ENCODE results near the gene GALR2. TPM values are rescaled to one million over a fixed set of nuclear protein-coding genes. Genes with fewer than 3 reads are reported as not detected.
"Not testable (repeated sequence)": the region's sequence is repeated elsewhere in the genome, so short reads cannot be mapped to it uniquely, and the experiment has no call there.

GALR2 gene
- total and polyA plus RNA-seq, 7 donors: 0.05 to 0.22 (median 0.14) TPM; not detected in 3

GRCh38 chr17:76054112-76054476 lies 20.5 kb upstream of the GALR2 start:
- Histone ChIP-seq H3K27me3 (ENCODE audit: insufficient read depth in 3 of 3, low read length in 2 of 3) (no peaks in the 10 kb centered on the region), H3K9me3 (no peaks in the 10 kb centered on the region), H3K4me3 (no peak overlapping the region), H3K27ac (no peak overlapping the region), H3K36me3 (ENCODE audit: insufficient read depth in 1 of 2, low read depth in 1 of 2) (peaks cover 6 to 100% of the 10 kb centered on the region in 2 donors), H3K4me1 (no peaks in the 10 kb centered on the region)
- WGBS, 3 donors: 90 to 95% (median 94%) methylated on average over 4 of the region's 4 CpGs
- intact Hi-C loops (cut with DNase I): no loop called here
- TF ChIP-seq CTCF (IDR thresholded peaks at IDR 0.05): no peak
- DNase-seq (no peak), ATAC-seq (no peak)

- TF ChIP-seq CTCF (IDR thresholded peaks at IDR 0.05): no peak
- ATAC-seq (no peak), DNase-seq (no peak)
- no peaks in the 10 kb centered on the region for H3K27me3 ChIP-seq (ENCODE audit: insufficient read depth in 3 of 3, low read length in 2 of 3)
- H3K4me1 ChIP-seq: no peaks in the 10 kb centered on the region
- H3K9me3 ChIP-seq: no peaks in the 10 kb centered on the region
- WGBS, 3 donors: 91 to 94% (median 92%) methylated on average over 3 of the region's 3 CpGs
- intact Hi-C loops (cut with DNase I): no loop called here
- H3K4me3 ChIP-seq: no peak overlapping the region
- H3K36me3 ChIP-seq (ENCODE audit: insufficient read depth in 1 of 2, low read depth in 1 of 2): peaks cover 17 to 100% of the 10 kb centered on the region in 2 donors
- H3K27ac ChIP-seq: no peak overlapping the region
Measured at GRCh38 chr17:76056882-76057281, 17.7 kb upstream of the GALR2 start.

GRCh38 chr17:76058264-76058663 lies 16.3 kb upstream of the GALR2 start:
- H3K27me3 ChIP-seq (ENCODE audit: insufficient read depth in 3 of 3, low read length in 2 of 3); intact Hi-C loops (cut with DNase I); H3K27ac ChIP-seq; H3K9me3 ChIP-seq; ATAC-seq; H3K4me3 ChIP-seq; H3K4me1 ChIP-seq; DNase-seq: not testable (repeated sequence)
- peaks cover 17 to 97% of the 10 kb centered on the region in 2 donors for H3K36me3 ChIP-seq (ENCODE audit: insufficient read depth in 1 of 2, low read depth in 1 of 2)
- 84 to 96% (median 86%) methylated on average over 6 of the region's 6 CpGs for WGBS, 3 donors

- Histone ChIP-seq H3K4me3 (no peak overlapping the region), H3K36me3 (ENCODE audit: insufficient read depth in 1 of 2, low read depth in 1 of 2) (peaks cover 24 to 97% of the 10 kb centered on the region in 2 donors), H3K27me3 (ENCODE audit: insufficient read depth in 3 of 3, low read length in 2 of 3) (no peaks in the 10 kb centered on the region), H3K9me3 (no peaks in the 10 kb centered on the region), H3K4me1 (peaks cover 4% of the 10 kb centered on the region), H3K27ac (no peak overlapping the region)
- intact Hi-C loops (cut with DNase I): no loop called here
- no peak for TF ChIP-seq CTCF (IDR thresholded peaks at IDR 0.05)
- DNase-seq: no peak
- WGBS, 3 donors: 84 to 91% (median 84%) methylated on average over 15 of the region's 15 CpGs
- ATAC-seq: no peak
Measured at GRCh38 chr17:76063875-76064546, 10.6 kb upstream of the GALR2 start.

GRCh38 chr17:76065775-76066174 lies 8.8 kb upstream of the GALR2 start:
- intact Hi-C loops (cut with DNase I): no loop called here
- no peak for TF ChIP-seq CTCF (IDR thresholded peaks at IDR 0.05)

More at GRCh38 chr17:76065775-76066174, 8.8 kb upstream of the GALR2 start:
- Histone ChIP-seq H3K4me3 (no peak overlapping the region), H3K36me3 (ENCODE audit: insufficient read depth in 1 of 2, low read depth in 1 of 2) (peaks cover 17 to 93% of the 10 kb centered on the region in 2 donors), H3K4me1 (peaks cover 13% of the 10 kb centered on the region), H3K27ac (no peak overlapping the region), H3K9me3 (no peaks in the 10 kb centered on the region), H3K27me3 (ENCODE audit: insufficient read depth in 3 of 3, low read length in 2 of 3) (no peaks in the 10 kb centered on the region)
- ATAC-seq (no peak), DNase-seq (no peak)
- WGBS, 3 donors: 78 to 90% (median 80%) methylated on average over 4 of the region's 4 CpGs
